22Rv1 (cell line): Measurements from ENCODE around the gene RNF126.
"Not testable (repeated sequence)": the region's sequence is repeated elsewhere in the genome, so short reads cannot be mapped to it uniquely, and the experiment has no call there.

Experiments
- ZFX ChIP-seq: fragments of 450-650 bp; IDR thresholded peaks from 2 replicates; pipeline ENCODE4 v1.6.1; 2017; ENCODE audit warnings: antibody characterized with exemption, borderline replicate concordance
- TF ChIP-seq, protein P1 (sequence below): fragments of 450-650 bp; IDR thresholded peaks from 2 replicates; pipeline ENCODE4 v1.5.1; 2017; ENCODE audit warnings: mild to moderate bottlenecking

DNA sequence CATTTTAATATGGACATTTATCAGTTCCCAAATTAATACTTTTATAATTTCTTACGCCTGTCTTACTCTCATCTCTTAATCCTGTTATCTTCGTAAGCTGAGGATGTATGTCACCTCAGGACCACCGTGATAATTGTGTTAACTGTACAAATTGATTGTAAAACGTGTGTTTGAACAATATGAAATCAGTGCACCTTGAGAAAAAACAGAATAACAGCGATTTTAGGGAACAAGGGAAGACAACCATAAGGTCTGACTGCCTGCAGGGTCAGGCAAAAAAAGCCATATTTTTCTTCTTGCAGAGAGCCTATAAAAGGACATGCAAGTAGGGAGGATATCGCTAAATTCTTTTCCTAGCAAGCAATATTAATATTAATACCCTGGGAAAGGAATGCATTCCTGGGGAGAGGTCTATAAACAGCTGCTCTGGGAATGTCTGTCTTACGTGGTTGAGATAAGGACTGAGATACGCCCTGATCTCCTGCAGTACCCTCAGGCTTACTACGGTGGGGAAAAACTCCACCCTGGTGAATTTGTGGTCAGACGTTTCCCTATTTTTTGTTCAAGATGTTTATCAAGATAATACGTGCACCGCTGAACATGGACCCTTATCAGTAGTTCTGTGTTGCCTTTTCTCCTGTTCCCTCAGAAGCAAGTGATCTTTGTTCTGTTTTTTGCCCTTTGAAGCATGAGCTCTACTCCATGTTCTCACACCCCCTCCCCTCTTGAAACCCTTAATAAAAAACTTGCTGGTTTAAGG lies 5.8 kb upstream of the RNF126 start:
- TF ChIP-seq, protein P1, sequence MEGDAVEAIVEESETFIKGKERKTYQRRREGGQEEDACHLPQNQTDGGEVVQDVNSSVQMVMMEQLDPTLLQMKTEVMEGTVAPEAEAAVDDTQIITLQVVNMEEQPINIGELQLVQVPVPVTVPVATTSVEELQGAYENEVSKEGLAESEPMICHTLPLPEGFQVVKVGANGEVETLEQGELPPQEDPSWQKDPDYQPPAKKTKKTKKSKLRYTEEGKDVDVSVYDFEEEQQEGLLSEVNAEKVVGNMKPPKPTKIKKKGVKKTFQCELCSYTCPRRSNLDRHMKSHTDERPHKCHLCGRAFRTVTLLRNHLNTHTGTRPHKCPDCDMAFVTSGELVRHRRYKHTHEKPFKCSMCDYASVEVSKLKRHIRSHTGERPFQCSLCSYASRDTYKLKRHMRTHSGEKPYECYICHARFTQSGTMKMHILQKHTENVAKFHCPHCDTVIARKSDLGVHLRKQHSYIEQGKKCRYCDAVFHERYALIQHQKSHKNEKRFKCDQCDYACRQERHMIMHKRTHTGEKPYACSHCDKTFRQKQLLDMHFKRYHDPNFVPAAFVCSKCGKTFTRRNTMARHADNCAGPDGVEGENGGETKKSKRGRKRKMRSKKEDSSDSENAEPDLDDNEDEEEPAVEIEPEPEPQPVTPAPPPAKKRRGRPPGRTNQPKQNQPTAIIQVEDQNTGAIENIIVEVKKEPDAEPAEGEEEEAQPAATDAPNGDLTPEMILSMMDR, result not testable (repeated sequence)
- not testable (repeated sequence) for TF ChIP-seq ZFX
